HEK293 (cell line): ENCODE measurements around the gene ATF6B.

Source experiments
- CTCF ChIA-PET: fragments of 350-600 bp; formaldehyde crosslinking; extraction: SDS; loops from one replicate; lab custom pipeline; 2021; ENCODE audit warnings: antibody characterized with exemption; lab: Yijun Ruan, JAX
- POLR2A ChIA-PET: fragments of 300-600 bp; formaldehyde crosslinking; extraction: SDS; loops from one replicate; lab custom pipeline; 2020; ENCODE audit warnings: antibody characterized with exemption, inconsistent platforms; lab: Yijun Ruan, JAX
- H3K27ac ChIP-seq: fragments of 200-500 bp; sonication (Bioruptor generic); 2 replicates; pipeline ENCODE4 v1.5.1; 2014; ENCODE audit warnings: low read depth, low read length, control low read depth, inconsistent platforms; ENCODE audit errors: extremely low read depth
- H3K36me3 ChIP-seq, 2 experiments: fragments of 200-500 bp in 1 of 2; sonication (Bioruptor generic) in 1 of 2; 1 replicate in 1 of 2; 2 replicates in 1 of 2; pipeline ENCODE4 v1.5.1; 2014 to 2017; ENCODE audit warnings: inconsistent platforms in 2 of 2, low read length in 2 of 2; ENCODE audit not compliant: control insufficient read depth in 2 of 2, insufficient read depth in 1 of 2
- H3K4me1 ChIP-seq: fragments of 200-500 bp; sonication (Bioruptor generic); 2 replicates; pipeline ENCODE4 v1.5.1; 2014; ENCODE audit warnings: mild to moderate bottlenecking, low read length, inconsistent platforms; ENCODE audit not compliant: control insufficient read depth, insufficient read depth
- H3K4me3 ChIP-seq: 2 replicates; pipeline ENCODE4 v1.5.1; 2011; ENCODE audit warnings: low read depth, mild to moderate bottlenecking, control low read depth, low read length, moderate library complexity
- H3K9me3 ChIP-seq: fragments of 200-500 bp; sonication (Bioruptor generic); 2 replicates; pipeline ENCODE4 v1.5.1; 2014; ENCODE audit warnings: low read depth, low read length, inconsistent platforms; ENCODE audit not compliant: control insufficient read depth, insufficient read depth
- GLIS1 ChIP-seq: fragments of 450-650 bp; formaldehyde crosslinking; IDR thresholded peaks from 2 replicates; pipeline ENCODE4 v1.5.1; 2016; ENCODE audit warnings: missing biosample characterization, missing genetic modification characterization
- HOXC10 ChIP-seq: sonication (generic); formaldehyde crosslinking; IDR thresholded peaks from 2 replicates; pipeline ENCODE4 v1.8.1; 2023; ENCODE audit warnings: mild to moderate bottlenecking, missing genetic modification reagents
- OVOL3 ChIP-seq: fragments of 450-650 bp; formaldehyde crosslinking; IDR thresholded peaks from 2 replicates; pipeline ENCODE4 v1.5.1; 2016; ENCODE audit warnings: missing biosample characterization, missing genetic modification characterization
- SP2 ChIP-seq: fragments of 450-650 bp; formaldehyde crosslinking; IDR thresholded peaks from 2 replicates; pipeline ENCODE4 v1.5.1; 2016; ENCODE audit warnings: missing biosample characterization, missing genetic modification characterization
- ZBTB1 ChIP-seq: fragments of 450-650 bp; formaldehyde crosslinking; IDR thresholded peaks from 2 replicates; pipeline ENCODE4 v1.5.1; 2016; ENCODE audit warnings: missing biosample characterization, missing genetic modification characterization
- ZFP69B ChIP-seq: fragments of 450-650 bp; formaldehyde crosslinking; IDR thresholded peaks from 2 replicates; pipeline ENCODE4 v1.5.1; 2016; ENCODE audit warnings: missing biosample characterization, missing genetic modification characterization
- ZNF133 ChIP-seq: fragments of 450-650 bp; formaldehyde crosslinking; IDR thresholded peaks from 2 replicates; pipeline ENCODE4 v1.5.1; 2016; ENCODE audit warnings: missing biosample characterization, missing genetic modification characterization
- ZNF157 ChIP-seq: fragments of 450-650 bp; formaldehyde crosslinking; IDR thresholded peaks from 2 replicates; pipeline ENCODE4 v1.5.1; 2016; ENCODE audit warnings: missing biosample characterization, missing genetic modification characterization
- ZNF174 ChIP-seq: fragments of 450-650 bp; formaldehyde crosslinking; IDR thresholded peaks from 2 replicates; pipeline ENCODE4 v1.5.0; 2017; ENCODE audit warnings: missing biosample characterization, mild to moderate bottlenecking, missing genetic modification characterization
- ZNF341 ChIP-seq: fragments of 450-650 bp; formaldehyde crosslinking; IDR thresholded peaks from 2 replicates; pipeline ENCODE4; 2016; ENCODE audit warnings: low read depth, missing biosample characterization, missing genetic modification characterization
- ZNF350 ChIP-seq: fragments of 450-650 bp; formaldehyde crosslinking; IDR thresholded peaks from 2 replicates; pipeline ENCODE4 v1.5.0; 2017; ENCODE audit warnings: missing biosample characterization, mild to moderate bottlenecking, missing genetic modification characterization
- ZNF37A ChIP-seq: fragments of 450-650 bp; IDR thresholded peaks from 2 replicates; pipeline ENCODE4 v1.5.1; 2018; ENCODE audit warnings: missing biosample characterization, missing genetic modification characterization
- ZNF433 ChIP-seq: fragments of 450-650 bp; formaldehyde crosslinking; IDR thresholded peaks from 2 replicates; pipeline ENCODE4 v1.5.1; 2016; ENCODE audit warnings: missing biosample characterization, missing genetic modification characterization, low read depth
- ZNF510 ChIP-seq: fragments of 450-650 bp; formaldehyde crosslinking; IDR thresholded peaks from 2 replicates; pipeline ENCODE4 v1.5.1; 2018; ENCODE audit warnings: mild to moderate bottlenecking, missing genetic modification characterization, missing biosample characterization; ENCODE audit not compliant: insufficient replicate concordance
- ZNF626 ChIP-seq: fragments of 450-650 bp; sonication (Bioruptor Pico); formaldehyde crosslinking; IDR thresholded peaks from 2 replicates; pipeline ENCODE4 v1.5.1; 2018; ENCODE audit warnings: missing biosample characterization, missing genetic modification characterization, inconsistent platforms
- ZNF670 ChIP-seq: fragments of 450-650 bp; formaldehyde crosslinking; IDR thresholded peaks from 2 replicates; pipeline ENCODE4 v1.5.1; 2016; ENCODE audit warnings: missing biosample characterization, missing genetic modification characterization, low read depth
- ZNF677 ChIP-seq: fragments of 450-650 bp; IDR thresholded peaks from 2 replicates; pipeline ENCODE4 v1.5.0; 2018; ENCODE audit warnings: missing biosample characterization, mild to moderate bottlenecking, missing genetic modification characterization, moderate library complexity
- ZNF791 ChIP-seq: fragments of 450-650 bp; formaldehyde crosslinking; IDR thresholded peaks from 2 replicates; pipeline ENCODE4 v1.5.1; 2016; ENCODE audit warnings: missing biosample characterization, missing genetic modification characterization
- ZSCAN23 ChIP-seq: fragments of 450-650 bp; formaldehyde crosslinking; IDR thresholded peaks from 2 replicates; pipeline ENCODE4 v1.5.1; 2016; ENCODE audit warnings: missing biosample characterization, missing genetic modification characterization
- ZXDB ChIP-seq: fragments of 450-650 bp; formaldehyde crosslinking; IDR thresholded peaks from 2 replicates; pipeline ENCODE4 v1.5.1; 2016; ENCODE audit warnings: missing biosample characterization, missing genetic modification characterization
- TF ChIP-seq, protein P1 (sequence below): fragments of 450-650 bp; formaldehyde crosslinking; IDR thresholded peaks from 2 replicates; pipeline ENCODE4 v1.5.1; 2016; ENCODE audit warnings: missing biosample characterization, missing genetic modification characterization
- TF ChIP-seq, protein P2 (sequence below): fragments of 450-650 bp; formaldehyde crosslinking; IDR thresholded peaks from 2 replicates; pipeline ENCODE4 v1.5.1; 2016; ENCODE audit warnings: missing biosample characterization, missing genetic modification characterization
- TF ChIP-seq, protein P3 (sequence below): fragments of 450-650 bp; formaldehyde crosslinking; IDR thresholded peaks from 2 replicates; pipeline ENCODE4 v1.5.1; 2016; ENCODE audit warnings: missing biosample characterization, missing genetic modification characterization
- TF ChIP-seq, protein P4 (sequence below): fragments of 450-650 bp; formaldehyde crosslinking; IDR thresholded peaks from 2 replicates; pipeline ENCODE4 v1.5.1; 2016; ENCODE audit warnings: missing biosample characterization, missing genetic modification characterization
- TF ChIP-seq, protein P5 (sequence below): sonication (generic); formaldehyde crosslinking; IDR thresholded peaks from 2 replicates; pipeline ENCODE4 v1.8.1; 2022; ENCODE audit warnings: mild to moderate bottlenecking, moderate library complexity, missing genetic modification reagents
- TF ChIP-seq, protein P6 (sequence below): fragments of 450-650 bp; formaldehyde crosslinking; IDR thresholded peaks from 2 replicates; pipeline ENCODE4 v1.5.1; 2016; ENCODE audit warnings: missing biosample characterization, missing genetic modification characterization, low read depth
- TF ChIP-seq, protein P7 (sequence below): fragments of 450-650 bp; formaldehyde crosslinking; IDR thresholded peaks from 2 replicates; pipeline ENCODE4 v1.5.1; 2016; ENCODE audit warnings: missing biosample characterization, missing genetic modification characterization

The ATF6B gene

DNA sequence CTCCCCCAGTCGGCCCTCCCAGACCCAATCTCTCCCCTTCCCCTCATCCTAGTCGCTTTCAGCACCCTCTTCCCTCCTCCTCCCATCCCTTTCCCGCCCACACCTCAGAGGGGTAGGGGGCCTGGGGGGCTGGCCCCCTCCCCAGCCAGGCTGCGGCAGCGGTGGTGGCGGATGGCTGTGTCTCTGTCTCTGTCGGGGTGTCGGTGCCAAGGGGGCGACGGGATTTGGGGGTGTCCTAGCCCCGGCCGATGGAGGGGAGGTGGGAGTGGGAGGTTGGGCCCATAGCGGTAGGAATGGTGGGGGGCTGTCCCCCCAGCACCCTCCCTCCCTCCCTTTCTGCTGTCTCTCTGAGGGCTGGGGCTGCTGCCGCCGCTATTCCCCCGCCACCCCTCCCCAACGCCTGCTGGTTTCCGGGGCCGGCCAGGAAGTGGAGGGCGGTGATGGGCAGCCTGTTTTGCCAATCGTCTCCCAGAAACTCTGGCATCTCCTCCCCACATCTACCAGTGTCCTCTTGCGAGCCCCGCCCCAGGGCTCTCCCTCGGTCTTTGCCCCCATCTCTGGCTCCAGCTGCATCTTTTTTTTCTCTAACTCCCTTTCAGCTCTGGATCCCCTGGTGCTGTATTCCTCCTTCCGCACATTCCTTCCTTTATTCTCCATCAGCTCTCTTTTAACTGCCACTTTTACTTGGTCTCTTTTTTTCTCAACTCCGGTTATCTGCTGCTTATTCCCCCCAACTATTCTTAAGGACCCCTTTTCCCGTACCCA is 47.8 kb upstream of the ATF6B start, which contains the start of gene AGPAT1:
Gene AGPAT1 (minus strand): TSS at position 374 of the 765 bp plus-strand sequence. CDS start 4,588 bp downstream, outside the sequence.
- CTCF ChIA-PET = interaction anchor here (0.7 to 1.1 kb wide), 2 partner anchors 8 to 57 kb away, joined by 3 read pairs; no protein-coding TSS in a partner anchor
- H3K4me3 ChIP-seq = peak within 1 kb of the TSS; percentile 76
- peaks cover 14% of the 10 kb centered on the region for H3K4me1 ChIP-seq
- POLR2A ChIA-PET = interaction anchor here (0.6 to 2.5 kb wide), 15 partner anchors 10 to 1028 kb away, joined by 3 to 38 read pairs (median 5); partner anchors contain the start of genes ATF6B, FKBPL, HSD17B8 and PBX2
- peak within 1 kb of the TSS; percentile 82 for H3K27ac ChIP-seq
- no peaks in the 10 kb centered on the region for H3K9me3 ChIP-seq
- peaks cover 4 to 29% of the 10 kb centered on the region in 2 experiments; a peak in 2 of 3 replicates for H3K36me3 ChIP-seq
- TF ChIP-seq, protein P1, sequence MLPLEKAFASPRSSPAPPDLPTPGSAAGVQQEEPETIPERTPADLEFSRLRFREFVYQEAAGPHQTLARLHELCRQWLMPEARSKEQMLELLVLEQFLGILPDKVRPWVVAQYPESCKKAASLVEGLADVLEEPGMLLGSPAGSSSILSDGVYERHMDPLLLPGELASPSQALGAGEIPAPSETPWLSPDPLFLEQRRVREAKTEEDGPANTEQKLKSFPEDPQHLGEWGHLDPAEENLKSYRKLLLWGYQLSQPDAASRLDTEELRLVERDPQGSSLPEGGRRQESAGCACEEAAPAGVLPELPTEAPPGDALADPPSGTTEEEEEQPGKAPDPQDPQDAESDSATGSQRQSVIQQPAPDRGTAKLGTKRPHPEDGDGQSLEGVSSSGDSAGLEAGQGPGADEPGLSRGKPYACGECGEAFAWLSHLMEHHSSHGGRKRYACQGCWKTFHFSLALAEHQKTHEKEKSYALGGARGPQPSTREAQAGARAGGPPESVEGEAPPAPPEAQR (tag by site-specific recombination) = no peak
- TF ChIP-seq GLIS1 (tag by site-specific recombination) (peak; percentile 55; the same call in 1 of the 2 replicates), ZNF37A (tag by site-specific recombination) (no peak), ZNF157 (tag by site-specific recombination) (no peak), ZNF626 (no peak), HOXC10 (CRISPR knock-in tag) (no peak), ZNF341 (peak; percentile 99), ZNF670 (tag by site-specific recombination) (no peak), OVOL3 (tag by site-specific recombination) (0 out of 2 replicates have a peak, but pooled peaks have one; percentile 18), ZBTB1 (tag by site-specific recombination) (no peak), ZNF791 (tag by site-specific recombination) (no peak), ZFP69B (tag by site-specific recombination) (no peak; the same call in 1 of the 2 replicates), ZSCAN23 (tag by site-specific recombination) (peak; percentile 41; the same call in 1 of the 2 replicates), ZNF133 (tag by site-specific recombination) (no peak), ZNF677 (tag by site-specific recombination) (no peak), ZNF350 (tag by site-specific recombination) (no peak), ZNF510 (tag by site-specific recombination) (no peak), ZNF174 (no peak), ZXDB (tag by site-specific recombination) (no peak; the same call in 1 of the 2 replicates), SP2 (peak; percentile 97), ZNF433 (tag by site-specific recombination) (no peak)
- TF ChIP-seq, protein P2, sequence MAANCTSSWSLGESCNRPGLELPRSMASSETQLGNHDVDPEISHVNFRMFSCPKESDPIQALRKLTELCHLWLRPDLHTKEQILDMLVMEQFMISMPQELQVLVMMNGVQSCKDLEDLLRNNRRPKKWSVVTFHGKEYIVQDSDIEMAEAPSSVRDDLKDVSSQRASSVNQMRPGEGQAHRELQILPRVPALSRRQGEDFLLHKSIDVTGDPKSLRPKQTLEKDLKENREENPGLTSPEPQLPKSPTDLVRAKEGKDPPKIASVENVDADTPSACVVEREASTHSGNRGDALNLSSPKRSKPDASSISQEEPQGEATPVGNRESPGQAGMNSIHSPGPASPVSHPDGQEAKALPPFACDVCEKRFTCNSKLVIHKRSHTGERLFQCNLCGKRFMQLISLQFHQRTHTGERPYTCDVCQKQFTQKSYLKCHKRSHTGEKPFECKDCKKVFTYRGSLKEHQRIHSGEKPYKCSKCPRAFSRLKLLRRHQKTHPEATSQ (tag by site-specific recombination) = no peak
- TF ChIP-seq, protein P3, sequence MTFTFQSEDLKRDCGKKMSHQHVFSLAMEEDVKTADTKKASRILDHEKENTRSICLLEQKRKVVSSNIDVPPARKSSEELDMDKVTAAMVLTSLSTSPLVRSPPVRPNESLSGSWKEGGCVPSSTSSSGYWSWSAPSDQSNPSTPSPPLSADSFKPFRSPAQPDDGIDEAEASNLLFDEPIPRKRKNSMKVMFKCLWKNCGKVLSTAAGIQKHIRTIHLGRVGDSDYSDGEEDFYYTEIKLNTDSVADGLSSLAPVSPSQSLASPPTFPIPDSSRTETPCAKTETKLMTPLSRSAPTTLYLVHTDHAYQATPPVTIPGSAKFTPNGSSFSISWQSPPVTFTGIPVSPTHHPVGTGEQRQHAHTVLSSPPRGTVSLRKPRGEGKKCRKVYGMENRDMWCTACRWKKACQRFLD (tag by site-specific recombination) = no peak
- TF ChIP-seq, protein P4, sequence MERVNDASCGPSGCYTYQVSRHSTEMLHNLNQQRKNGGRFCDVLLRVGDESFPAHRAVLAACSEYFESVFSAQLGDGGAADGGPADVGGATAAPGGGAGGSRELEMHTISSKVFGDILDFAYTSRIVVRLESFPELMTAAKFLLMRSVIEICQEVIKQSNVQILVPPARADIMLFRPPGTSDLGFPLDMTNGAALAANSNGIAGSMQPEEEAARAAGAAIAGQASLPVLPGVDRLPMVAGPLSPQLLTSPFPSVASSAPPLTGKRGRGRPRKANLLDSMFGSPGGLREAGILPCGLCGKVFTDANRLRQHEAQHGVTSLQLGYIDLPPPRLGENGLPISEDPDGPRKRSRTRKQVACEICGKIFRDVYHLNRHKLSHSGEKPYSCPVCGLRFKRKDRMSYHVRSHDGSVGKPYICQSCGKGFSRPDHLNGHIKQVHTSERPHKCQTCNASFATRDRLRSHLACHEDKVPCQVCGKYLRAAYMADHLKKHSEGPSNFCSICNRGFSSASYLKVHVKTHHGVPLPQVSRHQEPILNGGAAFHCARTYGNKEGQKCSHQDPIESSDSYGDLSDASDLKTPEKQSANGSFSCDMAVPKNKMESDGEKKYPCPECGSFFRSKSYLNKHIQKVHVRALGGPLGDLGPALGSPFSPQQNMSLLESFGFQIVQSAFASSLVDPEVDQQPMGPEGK (tag by site-specific recombination) = peak; percentile 99
- TF ChIP-seq, protein P5, sequence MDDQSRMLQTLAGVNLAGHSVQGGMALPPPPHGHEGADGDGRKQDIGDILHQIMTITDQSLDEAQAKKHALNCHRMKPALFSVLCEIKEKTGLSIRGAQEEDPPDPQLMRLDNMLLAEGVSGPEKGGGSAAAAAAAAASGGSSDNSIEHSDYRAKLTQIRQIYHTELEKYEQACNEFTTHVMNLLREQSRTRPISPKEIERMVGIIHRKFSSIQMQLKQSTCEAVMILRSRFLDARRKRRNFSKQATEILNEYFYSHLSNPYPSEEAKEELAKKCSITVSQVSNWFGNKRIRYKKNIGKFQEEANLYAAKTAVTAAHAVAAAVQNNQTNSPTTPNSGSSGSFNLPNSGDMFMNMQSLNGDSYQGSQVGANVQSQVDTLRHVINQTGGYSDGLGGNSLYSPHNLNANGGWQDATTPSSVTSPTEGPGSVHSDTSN = peak; percentile 96; the same call in 1 of the 2 replicates
- TF ChIP-seq, protein P6, sequence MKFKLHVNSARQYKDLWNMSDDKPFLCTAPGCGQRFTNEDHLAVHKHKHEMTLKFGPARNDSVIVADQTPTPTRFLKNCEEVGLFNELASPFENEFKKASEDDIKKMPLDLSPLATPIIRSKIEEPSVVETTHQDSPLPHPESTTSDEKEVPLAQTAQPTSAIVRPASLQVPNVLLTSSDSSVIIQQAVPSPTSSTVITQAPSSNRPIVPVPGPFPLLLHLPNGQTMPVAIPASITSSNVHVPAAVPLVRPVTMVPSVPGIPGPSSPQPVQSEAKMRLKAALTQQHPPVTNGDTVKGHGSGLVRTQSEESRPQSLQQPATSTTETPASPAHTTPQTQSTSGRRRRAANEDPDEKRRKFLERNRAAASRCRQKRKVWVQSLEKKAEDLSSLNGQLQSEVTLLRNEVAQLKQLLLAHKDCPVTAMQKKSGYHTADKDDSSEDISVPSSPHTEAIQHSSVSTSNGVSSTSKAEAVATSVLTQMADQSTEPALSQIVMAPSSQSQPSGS (tag by site-specific recombination) = no peak
- TF ChIP-seq, protein P7, sequence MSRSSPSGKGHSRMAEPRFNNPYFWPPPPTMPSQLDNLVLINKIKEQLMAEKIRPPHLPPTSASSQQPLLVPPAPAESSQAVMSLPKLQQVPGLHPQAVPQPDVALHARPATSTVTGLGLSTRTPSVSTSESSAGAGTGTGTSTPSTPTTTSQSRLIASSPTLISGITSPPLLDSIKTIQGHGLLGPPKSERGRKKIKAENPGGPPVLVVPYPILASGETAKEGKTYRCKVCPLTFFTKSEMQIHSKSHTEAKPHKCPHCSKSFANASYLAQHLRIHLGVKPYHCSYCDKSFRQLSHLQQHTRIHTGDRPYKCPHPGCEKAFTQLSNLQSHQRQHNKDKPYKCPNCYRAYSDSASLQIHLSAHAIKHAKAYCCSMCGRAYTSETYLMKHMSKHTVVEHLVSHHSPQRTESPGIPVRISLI (tag by site-specific recombination) = no peak; the same call in 1 of the 2 replicates
